HL-60/S4 treated with retinoic acid at 250 ng/mL for 4 days and 3 days (cell line): ENCODE results near the gene NOXA1.

Experiments used
- in situ Hi-C: fragments of 300-500 bp; cut with MboI; formaldehyde crosslinking; loops from 2 replicates; pipeline ENCODE4 v1.7.0; 2022; ENCODE audit warnings: low sequenced_read_pairs

NOXA1 gene

DNA sequence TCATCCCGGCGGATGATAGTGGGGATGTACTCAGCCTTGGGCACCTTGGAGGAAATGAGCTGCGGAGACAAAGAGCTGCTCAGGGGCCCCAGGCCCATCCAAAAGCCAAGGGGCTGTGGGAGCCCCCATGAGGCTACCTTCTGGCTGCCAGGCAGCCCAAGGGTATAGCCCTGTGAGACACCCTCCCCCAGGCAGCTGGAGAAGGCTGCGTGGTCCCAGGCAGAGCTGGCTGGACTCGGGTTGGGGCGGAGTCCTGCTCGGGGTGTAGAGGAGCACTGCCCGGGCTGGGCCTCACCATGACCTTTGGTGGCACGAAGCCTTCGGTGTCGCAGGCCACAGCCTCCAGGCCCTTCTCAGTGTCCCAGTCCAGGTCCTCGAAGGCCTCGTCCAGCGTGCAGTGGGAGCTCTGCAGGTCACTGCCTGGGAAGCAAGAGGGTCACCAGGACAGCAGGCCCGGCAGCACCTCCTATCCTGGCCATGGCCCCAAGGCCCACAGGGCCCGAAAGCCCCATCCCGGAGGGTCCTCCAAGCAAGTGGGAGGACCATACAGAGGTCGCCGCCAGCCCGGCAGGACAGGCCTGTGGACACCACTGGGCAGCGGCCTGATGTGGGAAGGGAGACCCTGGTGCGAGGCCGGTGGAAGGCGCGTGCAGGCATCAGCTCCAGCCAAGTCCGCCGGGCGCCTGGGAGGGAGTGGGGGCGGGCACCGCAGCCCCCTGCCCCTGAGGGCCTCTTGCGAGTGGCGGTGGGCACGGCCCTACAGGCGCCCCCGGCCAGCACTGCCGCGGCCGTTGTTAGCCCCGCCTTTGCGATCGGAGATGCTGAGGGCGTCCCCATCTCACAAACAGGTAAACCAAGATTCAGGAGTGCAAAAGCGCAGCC lies 29.8 kb downstream of the NOXA1 start:
- in situ Hi-C loops = no loop called here

DNA sequence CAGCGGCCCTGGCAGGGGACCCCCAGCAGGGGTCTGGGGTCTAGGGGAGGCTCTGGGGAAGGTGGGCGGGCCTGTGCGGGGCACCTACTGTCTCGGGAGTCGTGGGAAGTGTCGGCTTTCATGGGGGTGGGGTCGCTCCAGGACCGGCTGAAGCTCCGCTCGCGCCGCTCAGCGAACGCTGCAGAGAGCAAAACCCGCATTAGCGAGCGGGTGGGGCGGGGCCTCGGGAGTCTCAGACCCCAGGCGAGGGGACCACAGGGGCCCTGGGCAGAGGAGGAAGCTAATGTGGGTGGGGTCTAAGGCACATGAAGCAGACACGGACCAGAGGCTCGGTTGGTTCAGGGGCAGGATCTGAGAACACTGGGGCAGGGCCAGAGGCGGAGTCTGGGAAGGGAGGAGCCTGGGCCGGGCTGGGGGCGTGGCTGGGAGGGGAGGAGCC lies 30.5 kb downstream of the NOXA1 start:
- in situ Hi-C loops = no loop called here

DNA sequence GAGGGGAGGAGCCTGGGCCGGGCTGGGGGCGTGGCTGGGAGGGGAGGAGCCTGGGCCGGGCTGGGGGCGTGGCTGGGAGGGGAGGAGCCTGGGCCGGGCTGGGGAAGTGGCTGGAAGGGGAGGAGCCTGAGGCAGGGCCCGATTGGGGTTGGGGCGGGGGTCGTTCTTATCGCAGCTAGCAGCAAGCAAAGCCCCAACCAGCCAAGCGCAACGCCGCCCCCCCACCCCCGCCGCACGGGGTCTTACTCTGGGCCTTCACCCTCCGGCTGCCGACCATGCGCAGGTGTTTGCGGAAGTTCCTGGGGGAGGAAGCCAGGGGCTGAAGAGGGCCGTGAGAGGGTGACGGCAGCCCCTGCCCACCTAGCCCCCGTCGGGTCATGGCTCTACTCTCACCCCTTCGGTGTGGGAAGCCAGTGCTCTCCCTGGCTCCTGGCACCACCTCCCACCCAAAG lies 31.0 kb downstream of the NOXA1 start:
- in situ Hi-C loops = no loop called here

GRCh38 chr9:137454597-137455358 lies 31.6 kb downstream of the NOXA1 start:
- in situ Hi-C loops = no loop called here

DNA sequence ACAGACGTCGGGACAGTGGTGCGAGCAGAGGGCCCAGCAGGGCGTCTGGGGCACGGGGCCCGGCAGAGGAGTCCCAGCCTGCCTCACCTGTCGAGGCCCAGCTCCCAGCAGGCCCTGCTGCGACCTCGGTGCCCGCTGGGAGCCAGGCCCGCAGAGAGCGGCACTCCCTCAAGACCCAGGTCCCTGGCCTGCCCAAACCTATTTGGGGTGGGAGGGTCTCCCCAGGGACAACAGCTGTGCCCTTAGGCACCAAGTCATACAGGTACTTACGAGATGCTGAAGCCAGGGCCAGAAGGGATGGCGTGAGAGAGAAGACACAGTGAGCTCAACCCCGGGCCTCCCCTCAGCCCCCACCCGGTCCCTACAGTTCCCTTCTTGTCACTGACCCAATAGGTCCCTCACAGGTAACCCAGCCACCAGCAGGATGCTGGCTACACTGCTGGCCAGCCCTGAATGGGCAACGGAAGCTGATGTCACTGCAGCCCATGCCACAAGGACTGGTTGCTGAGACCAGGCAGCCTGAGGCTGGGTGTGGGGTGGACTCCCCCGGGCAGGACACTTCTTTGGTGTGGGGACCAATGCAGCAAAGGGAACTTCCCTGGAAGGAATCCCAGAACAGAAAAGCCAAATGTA lies 32.3 kb downstream of the NOXA1 start:
- in situ Hi-C loops = no loop called here

DNA sequence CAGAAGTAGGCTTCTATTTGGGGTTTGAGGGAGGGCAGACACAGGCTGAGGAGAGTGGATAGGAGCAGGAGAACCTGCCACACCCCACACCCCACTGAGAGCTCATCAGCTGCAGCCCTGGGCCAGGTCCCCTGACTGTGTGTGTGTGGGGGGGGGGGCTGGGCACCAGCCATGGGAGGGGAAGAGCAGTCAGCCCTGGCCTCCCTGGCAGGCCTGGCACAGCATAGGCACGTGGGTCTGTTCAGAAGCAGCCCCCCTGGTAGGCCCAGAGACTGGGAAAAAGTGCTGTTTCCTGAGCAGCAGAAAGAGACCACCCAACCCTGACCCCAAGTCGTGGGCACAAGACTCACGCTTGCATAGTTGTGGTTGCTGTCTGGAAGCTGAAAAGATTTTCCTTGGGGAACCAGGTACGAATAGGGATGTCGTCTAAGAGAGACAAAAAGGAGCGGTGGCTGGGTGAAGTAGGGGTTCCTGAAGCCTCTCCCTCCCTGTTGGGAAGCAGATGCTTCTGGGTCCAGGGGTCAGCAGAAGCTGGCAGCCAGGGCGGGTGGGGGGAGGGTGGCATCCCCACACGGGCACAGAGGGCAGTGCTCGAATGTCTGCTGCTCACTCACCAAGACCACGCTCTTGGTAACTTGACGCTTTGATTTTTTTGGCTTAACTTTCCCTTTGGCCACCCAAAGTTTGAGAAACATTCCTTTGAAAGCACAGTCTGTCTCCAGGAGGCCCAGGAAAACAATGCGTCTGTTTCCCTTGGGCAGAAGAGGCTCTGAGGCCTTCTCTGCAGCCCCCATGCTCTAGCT lies 33.1 kb downstream of the NOXA1 start:
- in situ Hi-C loops = no loop called here

DNA sequence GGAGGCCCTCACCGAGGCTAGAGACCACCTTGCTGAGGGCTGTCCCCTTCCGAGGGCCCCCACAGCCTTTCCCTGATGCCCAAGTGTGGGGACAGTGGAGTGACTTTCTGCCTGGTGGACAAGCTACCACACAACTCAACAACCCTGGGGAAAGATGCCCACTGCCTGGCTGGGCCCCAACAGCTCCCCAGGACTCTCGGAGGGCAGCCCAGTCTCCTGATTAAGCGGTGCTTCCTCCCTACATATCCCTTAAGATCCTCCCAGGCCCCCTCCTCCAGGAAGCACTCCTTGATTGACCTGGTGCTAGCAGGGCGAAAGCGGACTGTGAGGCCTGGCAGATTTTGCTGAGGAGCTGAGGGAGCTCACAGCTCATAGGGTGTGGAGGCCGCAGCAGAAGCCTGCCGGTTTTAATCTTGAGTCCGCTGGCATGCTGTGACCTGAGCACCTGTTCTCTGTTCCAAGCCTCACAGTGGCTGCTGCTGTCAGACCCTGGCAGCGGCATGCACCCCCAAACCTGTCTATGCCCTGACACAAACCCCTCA lies 33.7 kb downstream of the NOXA1 start:
- in situ Hi-C loops = no loop called here

DNA sequence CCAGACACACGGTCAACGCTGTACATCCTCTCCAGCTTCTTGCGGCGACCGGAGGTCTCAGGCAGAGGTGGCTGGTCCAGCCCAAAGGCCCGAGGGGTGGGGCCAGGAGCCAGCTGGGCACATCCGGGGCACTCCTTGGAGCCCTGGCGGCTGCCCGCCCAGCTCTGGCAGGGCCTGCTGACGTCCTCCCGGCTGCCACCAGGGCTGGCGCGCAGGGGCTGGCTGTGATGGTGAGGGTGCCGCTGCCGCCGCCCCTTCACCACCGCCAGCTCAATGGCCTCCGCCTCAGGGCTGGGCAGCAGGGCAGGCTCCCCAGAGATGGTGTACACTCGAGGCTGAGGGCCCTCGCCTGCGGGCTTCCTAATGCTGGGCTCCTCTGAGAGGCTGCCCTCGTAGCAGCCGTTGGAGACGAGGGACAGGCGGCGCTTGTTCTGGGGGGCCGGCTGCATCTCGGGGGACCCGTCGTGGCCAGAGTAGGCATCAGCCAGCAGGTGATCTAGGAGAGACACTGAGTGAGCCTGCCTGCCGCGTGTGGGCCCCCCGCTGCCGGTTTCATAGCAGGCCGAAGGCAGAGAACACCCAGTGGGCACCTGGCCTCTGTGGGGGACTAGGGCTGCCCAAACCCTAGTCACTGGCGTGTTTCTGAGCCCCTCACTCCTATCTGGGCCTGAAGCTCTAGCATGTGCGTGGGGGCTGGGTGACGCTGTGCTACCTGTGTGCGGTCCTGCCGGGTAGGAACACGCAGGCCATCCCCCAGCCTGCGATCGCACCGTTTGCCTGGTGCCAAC lies 34.4 kb downstream of the NOXA1 start:
- in situ Hi-C loops = no loop called here

DNA sequence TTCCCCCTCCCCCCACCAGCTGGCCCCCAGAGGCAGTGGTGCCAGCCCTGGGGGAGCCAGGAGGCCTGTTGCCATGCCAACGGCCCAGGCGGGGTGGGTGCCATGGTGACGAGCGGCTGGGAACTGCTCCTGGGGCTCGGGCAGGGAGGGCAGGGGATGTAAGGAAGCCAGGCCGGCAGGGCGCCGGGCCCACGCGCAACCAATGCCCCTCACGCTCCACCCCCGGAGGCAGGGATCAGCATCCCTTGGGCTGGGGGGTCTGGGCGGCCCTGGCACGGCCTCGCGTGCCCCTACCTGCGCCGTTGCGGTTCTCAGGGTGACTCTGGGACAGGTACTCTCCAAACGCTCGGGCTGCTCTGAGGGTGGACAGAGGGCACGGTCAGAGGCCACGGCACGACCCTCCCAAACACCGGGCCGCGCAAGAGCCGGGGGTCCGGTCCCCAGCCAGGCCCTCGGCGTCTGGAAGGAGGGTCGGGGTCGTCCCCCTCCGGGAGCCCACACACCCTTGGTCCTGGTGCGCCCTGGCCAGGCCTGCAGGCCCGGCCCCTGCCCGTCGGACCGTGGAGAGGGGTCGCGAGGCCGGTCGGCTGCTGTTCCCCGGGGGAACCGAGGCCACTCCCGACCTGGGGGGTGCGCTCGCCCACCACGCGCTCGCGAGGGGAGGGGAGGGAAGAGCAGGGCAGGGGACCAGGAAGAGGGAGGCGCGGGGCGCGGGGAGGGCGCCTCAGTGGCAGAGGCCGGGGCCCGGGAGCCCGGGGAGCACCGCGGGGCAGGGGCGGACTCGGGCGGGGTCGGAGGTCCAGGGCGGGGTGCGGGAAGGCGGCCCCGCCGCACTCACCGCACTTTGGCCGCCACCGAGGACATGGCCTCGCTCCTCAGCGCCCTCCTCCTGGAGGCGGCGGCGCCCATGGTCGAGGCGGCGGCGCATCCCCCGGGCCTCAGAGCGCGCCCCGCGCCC lies 35.3 kb downstream of the NOXA1 start:
- in situ Hi-C loops = no loop called here

- in situ Hi-C loops = no loop called here
These were observed 36.0 kb downstream of the NOXA1 start, which contains the start of gene NSMF for GRCh38 chr9:137459152-137459600. TSS of gene NSMF (minus strand) at chr9:137459334. CDS start at chr9:137459102, 232 bp downstream.

- in situ Hi-C loops = no loop called here
These were observed 36.6 kb downstream of the NOXA1 start for GRCh38 chr9:137459601-137460362.

DNA sequence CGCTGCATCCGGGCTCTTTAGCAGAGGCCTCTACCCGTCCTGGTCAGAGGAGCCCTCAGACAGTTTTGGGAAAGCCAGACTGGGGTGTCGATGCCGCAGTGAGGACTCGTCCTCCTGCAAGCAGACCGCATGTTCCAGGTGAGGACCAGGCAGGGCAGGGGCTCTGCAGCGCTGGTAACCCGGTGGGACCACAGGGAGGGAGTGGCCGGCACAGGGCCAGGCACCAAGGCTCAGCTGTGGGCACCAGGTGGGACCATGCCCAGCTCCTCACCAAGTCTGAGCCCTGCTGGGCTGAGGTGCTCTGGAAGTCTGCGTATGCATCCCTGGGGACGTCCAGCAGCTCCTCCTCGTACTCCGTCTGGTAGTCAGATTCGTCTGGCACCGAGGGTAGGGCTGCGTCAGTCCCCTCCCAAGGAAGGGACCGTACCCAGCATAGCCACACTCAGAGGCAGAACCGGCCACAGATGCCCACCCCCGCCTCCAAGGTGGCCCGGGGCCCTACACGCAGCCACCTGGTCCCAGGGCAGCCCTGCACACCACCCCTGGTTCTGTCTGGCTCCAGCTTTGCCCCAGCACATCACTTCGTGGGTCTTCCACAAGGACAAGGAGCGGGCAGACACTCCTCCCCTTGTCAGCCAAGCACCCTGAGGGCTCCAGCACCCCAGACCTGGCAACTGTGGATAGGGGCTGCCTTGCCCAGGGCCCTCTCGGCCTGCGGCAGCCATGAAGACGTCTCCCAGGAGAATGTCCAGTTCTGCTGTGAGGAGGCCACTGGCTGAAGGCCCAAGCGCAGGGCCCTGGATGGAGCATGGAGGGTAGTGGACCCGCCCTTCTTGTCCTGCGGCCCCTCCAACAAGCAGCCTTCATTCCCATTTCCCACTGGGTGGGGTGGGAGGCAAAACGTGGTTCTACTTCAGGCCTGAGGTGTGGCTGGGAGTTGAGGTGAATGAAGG lies 37.4 kb downstream of the NOXA1 start:
- in situ Hi-C loops = no loop called here

DNA sequence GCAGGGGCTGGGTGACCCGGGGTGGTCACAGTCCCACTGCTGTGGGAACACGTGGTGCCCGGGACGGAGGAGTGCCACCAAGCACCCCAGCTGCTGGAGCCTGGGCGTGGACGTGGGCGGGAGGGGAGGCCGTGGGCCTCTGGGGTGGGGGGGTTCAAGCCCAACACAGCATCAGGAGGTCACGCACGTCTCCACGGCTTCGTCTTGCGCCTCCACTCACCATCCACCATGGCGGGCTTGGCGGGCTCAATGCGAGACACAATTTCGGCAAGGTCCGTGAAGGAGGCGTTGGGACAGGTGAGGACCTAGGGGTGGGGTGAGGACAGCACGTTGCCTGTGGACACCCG lies 38.1 kb downstream of the NOXA1 start:
- in situ Hi-C loops = no loop called here

DNA sequence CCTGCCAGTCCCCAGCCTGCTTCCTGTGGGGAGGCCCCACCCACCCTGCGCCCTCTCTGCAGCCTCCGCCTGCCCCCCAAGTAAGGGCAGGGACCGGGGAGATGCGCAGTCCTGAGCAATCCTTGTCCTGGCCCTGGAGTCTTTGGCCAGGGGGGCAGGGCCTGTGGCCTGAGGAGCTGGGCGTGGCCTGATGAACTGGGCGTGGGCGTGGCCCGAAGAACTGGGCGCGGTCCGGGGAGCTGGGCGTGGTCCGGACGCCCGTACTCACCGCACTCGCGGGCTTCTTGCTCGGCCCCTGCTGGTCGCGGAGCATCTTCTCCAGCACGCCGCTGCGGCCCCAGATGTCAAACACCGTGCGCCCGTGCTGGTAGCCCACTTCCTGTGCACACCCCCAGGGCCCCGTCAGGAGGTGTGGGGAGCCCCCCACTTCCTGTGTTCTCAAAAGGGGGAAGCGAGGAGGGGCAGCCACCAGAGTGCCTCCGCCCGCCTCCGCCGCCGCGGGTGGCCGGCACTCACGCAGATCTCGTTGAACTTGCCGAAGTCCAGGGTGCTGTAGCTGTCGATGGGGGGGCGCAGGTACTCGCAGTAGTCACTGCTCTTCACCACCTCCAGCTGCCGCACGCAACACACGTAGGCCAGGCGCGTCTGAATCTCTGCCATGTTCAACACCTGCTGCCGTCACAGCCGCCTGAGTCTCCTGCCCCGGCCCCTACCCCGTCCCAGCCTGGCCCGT lies 38.6 kb downstream of the NOXA1 start:
- in situ Hi-C loops = no loop called here

DNA sequence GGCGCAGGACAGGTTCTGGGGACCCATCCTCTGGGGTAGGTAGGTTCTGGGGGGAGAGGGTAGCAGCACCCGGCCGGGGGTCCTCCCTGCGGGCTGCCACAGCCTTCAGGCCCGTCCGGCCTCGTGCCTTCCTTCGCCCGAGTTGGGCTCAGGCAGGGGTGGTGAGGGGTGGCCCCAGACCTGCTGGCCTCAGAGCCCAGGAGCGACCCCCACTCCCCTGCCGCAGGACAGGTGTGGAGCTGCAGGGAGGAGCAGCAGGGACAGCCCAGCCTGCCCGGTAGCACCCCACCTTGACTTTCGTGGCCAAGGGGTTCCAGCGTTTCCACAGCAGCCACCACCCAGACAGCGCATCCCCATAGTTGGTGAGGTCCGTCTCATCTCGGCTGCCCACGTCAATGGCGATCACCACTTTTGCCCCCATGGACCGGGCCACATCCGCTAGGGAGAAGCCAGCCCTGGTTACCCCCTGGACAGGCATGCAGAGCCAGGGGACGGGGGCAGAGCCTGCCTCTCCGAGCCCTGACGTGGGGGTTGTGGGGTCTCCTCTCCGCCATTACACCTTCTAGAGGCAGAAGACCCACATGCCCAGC lies 39.3 kb downstream of the NOXA1 start:
- in situ Hi-C loops = no loop called here
